GM18498 (cell line): Measurements from ENCODE around the gene ABHD16B.
"Not testable (repeated sequence)": the region's sequence is repeated elsewhere in the genome, so short reads cannot be mapped to it uniquely, and the experiment has no call there.

Experiments used
- ATAC-seq: cut with Tn5 transposase; IDR thresholded peaks from one replicate; pipeline ENCODE4 v1.9.1; 2021; ENCODE audit warnings: mild to moderate bottlenecking, moderate library complexity; ENCODE audit not compliant: unreplicated experiment

ABHD16B gene

GRCh38 chr20:63833776-63834490 is 27.4 kb upstream of the ABHD16B start:
- ATAC-seq: no peak

DNA sequence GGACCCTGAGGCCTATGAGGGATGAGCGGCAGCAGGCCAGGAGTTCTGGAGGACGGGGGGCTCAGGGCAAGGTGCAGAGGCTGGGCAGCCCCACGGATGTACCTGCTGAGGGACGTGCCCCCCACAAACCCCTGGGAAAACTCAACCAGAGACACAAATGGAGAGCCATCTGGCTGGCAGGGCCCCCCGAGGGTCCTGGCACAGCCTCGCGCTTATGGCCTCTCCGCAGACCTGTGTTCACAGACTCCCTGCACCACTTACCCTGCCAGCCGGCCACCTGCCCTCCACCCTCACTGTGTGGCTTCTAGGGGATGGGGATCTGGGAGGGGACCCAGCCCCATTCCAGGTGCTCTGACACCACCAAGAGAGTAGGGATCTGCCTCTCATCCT is 26.8 kb upstream of the ABHD16B start:
- ATAC-seq: no peak

DNA sequence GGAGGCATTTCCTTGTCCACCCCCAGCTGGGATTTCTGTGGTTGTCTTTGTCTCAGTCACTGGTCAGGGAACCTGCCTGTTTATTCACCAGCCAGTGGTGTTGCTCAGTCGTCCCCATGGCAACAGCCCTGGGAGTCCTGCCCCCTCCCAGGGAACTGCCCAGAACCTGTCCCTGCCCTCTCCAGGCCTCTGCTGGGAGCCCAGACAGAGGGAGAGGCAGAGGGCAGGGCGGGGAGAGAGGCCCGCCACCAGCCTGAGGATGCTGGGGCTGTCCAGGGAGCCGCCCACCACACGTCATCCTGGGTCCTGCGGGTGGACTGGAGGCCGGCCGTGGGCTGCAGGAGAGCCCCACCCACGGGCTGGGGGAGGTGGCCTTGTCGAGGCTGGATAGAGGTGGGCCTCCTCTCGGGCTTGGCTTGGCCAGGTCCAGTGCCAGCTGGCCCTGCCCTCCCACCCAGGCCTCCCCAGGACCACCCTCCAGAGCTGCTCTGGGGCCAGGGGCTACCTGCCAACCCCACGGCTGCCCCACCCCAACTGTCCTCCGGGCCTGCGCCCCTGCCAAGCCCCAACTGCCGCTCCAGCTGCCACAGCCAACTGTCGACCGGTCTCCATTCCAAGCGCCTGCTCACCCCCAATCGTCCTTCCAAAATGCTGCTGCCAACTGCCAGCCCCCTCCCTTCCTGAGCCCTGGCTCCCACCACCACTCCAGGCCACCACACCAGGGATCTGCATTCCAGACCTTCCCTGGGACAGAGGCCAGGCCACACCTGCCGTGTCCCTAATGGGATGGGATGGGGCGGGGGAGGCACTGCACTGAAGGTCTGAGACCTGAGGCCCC is 26.1 kb upstream of the ABHD16B start:
- ATAC-seq: no peak

GRCh38 chr20:63836458-63837344 is 24.6 kb upstream of the ABHD16B start:
- ATAC-seq: no peak

DNA sequence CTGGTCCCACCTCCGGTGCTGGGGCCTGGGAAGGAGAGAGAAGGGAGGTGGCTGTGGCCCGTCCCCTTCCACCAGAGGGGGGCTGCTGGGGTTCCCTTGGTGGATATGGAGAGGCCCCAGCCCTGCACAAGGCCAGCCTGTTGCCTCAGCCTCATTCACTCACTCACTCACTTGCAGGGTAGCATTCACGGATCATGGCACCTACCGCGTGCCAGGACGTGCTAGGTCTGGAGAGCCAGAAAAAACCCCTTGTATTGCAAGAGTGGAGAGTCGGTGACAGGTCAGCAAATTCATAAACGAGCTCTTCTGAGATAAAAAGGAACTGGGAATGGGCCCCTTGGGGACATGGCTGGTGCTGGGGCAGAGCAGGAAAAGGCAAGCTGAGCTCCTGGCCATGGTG is 23.8 kb upstream of the ABHD16B start:
- no peak for ATAC-seq

DNA sequence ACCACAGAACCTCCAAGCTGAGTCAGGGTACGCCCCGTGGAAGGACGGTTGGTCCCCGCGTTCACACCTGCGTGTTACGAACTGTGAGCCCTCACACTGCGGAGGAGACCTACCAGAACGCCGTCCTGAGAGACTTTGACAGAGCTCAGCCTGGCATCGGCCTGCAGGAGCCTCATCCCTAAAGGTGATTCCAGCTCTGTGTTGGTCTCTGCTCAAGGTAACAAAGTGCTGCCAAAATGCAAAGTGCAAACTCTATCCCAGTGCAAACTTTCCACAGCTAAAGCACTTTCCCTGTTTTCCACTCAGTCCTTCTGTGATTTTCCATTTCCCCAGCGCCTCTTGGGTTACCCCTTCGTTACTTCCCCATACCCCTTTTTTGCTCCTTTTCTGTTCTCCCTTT is 21.7 kb upstream of the ABHD16B start:
- no peak for ATAC-seq

DNA sequence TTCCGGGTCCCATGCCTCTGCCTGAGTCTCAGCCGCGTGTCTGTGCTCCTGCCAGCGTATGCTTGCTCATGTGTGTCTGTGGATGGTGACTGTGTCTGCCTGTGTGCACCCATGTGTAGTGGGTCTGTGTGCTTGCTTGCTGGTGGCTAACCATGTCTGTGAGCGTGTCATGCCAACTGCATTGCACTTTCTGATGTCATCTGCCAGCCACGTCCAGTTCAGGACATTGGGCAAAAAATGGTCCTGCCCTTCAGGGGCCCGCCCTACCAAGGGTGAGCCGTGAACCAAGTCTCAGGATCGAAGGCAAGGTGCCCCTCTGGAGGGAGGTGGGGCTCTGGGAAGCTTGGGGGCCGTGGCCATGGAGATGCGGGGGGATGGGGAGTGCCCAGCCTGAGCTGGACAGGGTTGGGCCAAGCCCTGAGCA is 20.9 kb upstream of the ABHD16B start:
- no peak for ATAC-seq

DNA sequence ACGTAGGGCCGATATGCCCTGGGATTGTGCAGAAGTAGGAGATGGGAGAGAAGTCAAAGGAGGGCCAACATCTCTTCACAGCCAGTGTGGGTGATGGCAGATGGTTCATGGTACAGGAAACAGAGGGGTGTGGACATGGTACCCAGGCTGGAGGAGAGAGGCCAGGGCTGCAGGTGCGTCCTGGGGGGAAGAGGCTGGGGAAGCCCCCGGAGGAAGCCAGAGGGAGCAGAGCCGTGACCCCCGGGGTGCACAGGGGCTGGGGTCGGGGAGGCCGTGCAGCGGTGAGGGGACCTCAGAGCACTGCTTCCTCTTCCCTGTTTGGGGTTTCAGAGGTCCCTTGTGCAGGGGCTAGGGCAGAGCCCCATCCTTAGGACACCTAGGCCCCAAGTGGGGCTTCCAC is 19.0 kb upstream of the ABHD16B start:
- no peak for ATAC-seq

GRCh38 chr20:63843222-63843621 is 18.1 kb upstream of the ABHD16B start:
- ATAC-seq: no peak

DNA sequence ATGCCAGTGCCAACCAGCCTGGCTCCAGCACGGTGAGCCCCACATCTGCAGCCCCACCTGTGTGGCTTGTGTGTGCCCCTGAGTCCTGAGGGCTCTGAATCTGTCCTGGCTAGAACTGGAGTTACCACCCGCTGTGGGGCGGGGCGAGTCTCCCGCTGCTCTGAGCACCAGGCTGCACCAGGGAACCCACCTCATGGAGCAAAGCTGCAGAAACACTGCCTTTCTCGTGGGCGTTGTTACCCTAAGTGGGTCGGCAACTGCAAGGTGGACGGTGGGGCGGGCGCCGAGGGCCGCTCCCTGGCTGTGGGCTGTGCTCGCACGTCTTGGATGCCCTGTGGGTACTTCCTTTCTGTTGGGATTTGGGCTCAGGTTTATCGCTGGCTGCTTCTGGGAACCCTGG is 17.5 kb upstream of the ABHD16B start:
- no peak for ATAC-seq

DNA sequence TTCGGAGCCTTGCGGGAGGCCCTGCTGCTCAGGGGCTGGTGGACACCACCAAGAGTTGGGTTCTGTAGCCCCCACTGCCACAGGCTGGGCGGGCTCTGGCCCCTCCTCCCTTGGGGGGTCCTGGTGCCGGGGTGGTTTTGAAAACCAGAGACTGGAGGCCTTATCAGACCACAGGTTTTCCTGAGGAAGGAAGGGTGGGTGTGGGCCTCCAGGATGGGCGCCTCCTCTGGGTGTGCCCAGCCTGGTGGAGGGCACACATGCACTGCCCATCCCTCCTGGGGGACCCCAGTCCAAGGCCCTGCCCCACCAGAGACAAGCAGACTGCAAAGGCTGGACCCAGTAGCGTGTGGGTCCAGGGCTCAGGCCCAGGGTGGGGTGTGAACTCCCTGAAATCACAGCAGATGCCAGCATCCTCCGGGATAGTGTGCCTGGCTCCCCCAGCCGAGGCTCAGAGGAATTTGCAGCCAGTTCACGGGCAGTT is 16.7 kb upstream of the ABHD16B start:
- no peak for ATAC-seq

DNA sequence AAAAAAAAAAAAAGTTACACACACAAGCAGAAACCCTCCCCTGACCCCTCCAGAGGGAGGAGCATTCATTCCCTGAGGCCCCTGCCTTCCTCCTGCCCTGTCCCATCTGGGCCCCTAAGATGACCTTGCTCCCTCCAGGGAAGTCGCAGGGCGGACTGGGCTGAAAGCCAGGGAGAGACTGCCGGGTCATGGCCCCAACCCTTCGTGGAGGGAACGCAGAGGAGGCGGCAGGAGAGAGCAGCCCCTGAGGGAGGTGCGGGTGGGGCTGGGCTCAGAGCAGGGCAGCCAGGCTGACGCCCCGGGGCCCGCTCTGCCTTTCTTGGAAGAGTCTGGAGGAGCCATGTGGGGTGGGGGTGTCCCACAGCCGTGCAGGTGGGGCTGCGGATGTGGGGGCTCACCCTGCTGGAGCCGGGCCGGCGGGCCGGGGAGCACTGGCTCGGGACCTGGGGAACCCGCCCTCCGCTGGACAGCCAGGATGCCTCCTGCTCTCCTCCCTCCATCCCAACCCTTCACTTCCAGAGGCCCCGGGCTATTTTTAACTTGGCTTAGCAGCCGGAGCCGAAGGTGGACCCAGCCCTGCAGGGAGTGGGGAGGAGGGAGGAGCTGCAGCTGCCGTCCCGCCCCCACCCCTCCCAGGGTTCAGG is 15.0 kb upstream of the ABHD16B start:
- no peak for ATAC-seq

GRCh38 chr20:63846888-63847236 is 14.4 kb upstream of the ABHD16B start:
- no peak for ATAC-seq

DNA sequence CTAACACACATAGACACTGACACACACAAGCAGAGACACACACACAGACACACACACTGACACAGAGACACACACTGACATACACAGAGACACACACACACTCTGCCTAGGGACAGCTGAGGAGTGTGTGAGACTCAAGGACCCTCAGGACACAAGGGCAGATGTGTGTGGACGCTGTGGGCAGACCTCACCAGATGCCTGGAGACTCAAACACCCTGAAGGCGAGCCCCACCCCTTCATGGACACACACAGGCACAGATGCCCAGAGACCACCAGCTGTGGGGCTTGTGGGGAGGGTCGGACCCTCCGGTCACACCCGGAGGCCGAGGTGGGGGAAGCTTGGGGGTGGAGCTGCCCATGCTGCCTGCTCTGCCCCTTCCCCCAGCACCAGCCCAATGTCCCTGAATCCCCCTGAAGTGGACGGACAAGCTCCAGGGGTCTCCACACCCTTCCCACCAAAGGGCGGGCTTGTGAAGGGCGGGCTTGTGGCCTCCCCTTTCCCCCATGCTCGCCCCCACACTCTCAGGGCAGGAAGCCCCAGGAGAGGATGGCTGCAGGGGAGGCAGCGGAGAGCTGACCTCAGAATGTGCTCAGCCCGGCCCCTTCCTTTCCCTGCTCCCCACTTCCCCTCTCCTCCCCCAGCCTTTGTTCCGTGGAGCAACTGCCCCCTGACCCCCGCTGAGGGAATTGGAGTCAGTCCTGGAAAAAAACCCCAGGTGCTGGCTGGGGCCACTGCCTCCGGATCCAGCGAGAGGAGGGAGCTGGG is 13.9 kb upstream of the ABHD16B start:
- ATAC-seq: no peak

DNA sequence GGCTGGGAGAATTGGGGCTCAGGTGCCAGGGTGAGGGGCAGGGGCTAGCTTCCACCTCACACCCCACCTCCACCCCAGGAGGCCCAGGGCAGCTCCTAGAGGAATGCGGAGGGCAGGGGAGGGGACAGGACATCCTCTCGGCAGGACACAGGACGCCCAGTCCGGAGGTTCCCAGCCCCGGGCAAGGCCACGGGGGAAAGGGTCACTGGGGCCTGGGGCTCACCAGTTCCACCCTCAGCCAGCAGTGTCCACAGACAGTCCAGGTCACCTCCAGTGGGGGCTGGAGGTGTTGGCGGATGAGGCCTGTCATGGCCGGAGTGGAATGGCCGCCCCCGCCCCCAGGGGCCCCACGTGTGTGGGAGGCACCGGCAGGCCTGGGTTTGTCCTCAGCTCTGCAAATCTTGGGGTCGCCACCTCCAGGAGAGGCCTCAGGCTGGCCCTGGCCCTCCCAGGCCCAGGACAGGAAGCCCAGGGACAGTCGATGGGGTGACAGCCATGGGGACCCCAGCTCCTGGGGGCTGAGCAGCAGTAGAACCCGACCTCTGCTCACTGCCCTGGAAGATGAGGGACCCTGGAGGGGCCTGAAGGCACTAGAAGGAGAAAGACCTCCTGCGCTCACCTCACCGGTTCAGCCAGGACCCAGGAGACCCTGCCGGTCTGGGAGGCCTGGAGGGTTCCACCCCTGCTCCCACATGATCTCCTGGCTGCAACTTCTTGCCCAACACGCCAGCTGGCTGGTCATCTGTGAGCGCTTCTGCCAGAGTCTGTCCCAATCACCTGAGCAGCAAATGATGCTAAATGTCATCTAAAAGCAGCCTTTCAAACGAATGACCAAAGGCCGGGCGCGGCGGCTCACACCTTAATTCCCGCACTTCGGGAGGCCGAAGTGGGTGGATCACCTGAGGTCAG is 13.0 kb upstream of the ABHD16B start:
- ATAC-seq: no peak

DNA sequence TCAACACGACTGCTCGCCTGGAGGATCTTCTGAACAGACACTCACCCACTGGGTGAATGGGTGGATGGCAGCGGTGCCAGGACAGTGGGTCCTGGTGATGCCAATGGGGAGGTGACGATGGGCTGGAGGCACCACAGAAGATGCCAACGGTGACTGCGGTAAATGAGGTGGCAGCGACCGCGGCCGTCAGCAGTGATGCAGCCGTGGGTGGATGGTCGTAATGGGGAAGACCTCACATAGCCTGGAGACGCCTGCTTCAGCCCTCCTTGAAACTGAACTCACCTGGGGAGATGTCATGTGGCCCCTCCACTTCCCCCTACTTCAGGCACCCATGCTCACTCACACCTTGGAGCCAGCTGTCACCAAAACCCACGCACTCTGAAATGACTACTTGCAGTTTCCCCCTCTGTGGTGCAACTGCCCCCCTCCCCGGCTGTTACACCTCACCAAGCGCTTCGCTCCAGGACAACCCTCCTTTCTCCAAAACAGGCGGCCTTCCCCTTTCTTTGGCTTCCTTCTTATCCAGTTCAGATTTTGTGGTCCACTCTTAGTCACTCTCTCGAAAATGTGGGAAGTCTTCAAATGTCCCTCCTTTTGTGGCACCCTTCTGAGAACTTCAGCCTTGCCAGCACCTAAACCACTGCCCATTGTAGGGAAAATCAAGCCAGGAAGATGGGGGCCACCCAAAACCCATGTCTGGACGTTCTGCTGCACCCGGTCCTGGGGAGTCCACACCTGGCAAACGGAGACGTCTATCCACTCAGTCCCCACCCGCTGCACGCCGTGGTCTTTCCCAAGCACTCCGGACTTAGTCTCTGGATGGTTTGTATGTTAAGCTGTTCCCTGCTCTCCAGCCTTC is 10.4 kb upstream of the ABHD16B start:
- peak; percentile 79 for ATAC-seq

DNA sequence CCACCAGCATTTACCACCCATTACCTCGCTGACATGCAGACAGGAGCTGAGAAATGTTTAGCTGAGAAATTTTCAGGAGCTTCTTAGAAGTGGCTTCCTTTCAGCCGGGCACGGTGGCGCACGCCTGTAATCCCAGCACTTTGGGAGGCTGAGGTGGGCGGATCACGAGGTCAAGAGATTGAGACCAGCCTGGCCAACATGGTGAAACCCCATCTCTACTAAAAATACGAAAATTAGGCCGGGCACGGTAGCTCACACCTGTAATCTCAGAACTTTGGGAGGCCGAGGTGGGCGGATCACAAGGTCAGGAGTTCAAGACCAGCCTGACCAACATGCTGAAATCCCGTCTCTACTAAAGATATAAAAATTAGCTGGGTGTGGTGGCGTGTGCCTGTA is 9.8 kb upstream of the ABHD16B start:
- not testable (repeated sequence) for ATAC-seq

GRCh38 chr20:63853733-63854068 is 7.6 kb upstream of the ABHD16B start:
- not testable (repeated sequence) for ATAC-seq
